ENCODE results near the gene ACAD11.

ACAD11 gene

DNA sequence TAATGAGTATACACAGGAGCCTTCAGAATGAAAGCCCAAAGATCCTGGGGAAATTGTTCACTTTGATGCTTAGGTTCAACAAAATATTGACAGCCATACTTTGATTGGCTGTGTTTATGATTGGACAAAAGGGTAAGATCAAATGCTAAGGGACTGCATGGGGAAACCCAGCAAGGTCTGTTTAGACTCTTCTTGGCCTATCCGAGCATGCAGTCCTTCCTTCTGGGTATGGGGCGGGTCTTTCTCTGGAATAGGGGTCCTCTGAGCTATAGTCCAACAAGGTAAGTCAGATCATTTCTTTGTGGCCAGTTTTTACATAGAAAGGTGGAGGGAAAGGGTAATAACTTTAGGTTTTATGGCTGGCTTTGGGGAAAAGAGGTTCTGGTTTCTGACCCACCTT is 115.5 kb downstream of the ACAD11 start:
- no peak for TF ChIP-seq POLR2A (IDR thresholded peaks at IDR 0.05; ENCODE audit: low read length)
- no peak for TF ChIP-seq GATA1 (IDR thresholded peaks at IDR 0.05; ENCODE audit: low read depth, low read length)
- no peak for DNase-seq

DNA sequence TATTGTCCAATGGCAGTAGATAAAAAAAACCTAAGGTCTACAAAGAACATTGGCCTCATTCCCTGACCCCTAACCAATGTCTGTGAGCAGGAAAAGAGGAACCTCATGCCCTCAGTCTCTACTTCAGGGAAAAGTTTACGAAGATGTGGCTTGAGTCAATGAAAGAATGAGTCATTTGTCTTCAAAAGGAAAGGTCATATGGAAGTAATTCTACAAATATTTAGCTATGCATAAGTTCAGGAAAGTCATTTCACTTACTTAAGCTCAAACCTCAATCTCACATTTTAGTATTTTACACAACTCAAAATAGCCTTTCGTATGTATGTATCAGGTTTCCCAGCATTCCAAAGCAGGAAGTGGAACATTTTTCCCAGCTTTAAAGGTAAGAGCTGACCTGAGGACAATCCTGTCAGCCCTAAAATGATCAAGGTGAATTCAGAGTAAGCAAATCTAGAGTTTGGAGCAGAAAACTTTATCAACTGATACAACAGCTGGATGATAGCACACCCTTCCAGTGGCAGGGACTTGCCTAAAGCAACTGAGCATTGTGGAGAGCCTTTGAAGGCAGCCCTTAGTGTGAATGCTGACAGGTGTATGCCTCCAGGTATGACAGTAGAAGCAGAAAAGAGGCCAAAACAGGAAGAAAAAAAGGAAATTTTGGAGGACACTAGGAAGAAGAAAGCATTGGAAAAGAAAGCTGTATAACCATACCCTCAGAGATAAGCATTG is 116.4 kb downstream of the ACAD11 start:
- no peak for TF ChIP-seq GATA1 (IDR thresholded peaks at IDR 0.05; ENCODE audit: low read depth, low read length)
- no peak for DNase-seq

DNA sequence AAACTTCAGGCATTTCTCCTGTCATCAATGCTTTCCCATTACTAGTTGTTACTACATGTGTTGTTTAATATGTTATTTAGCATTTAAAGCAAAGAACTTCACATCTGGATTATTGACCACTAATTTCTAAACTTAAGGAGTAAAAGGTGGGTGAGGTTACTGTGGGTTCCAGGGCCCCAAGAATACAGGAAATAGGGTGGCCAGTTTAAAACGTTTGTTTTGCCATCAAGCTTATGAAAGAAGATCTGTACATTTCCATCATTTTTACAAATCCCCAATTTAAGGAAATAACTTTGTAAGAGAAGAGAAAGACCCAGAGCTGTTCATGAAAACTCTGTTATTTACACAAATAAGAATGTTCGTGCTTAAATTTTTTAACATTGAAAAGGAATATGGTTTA is 117.0 kb downstream of the ACAD11 start:
- no peak for DNase-seq
- no peak for TF ChIP-seq POLR2A (IDR thresholded peaks at IDR 0.05; ENCODE audit: low read length)
- TF ChIP-seq GATA1 (IDR thresholded peaks at IDR 0.05; ENCODE audit: low read depth, low read length), result no peak

DNA sequence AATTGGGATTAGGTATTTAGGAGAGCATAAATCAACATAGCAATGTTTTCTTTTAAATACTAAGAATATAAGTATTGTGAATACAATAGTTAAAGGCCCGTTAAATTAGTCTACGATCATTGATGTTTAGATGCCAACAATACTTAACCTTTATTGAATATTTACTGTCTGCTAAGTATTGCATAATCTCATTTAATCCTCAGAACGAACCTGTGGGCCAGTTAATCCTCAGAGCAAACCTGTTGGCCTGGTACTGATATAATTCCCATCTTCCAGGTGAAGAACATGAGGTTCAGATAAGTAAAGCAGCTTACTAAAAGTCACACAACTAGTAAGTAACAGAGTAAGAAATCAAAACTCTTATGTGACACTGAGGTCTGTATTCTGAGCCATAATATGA is 119.9 kb downstream of the ACAD11 start:
- no peak for DNase-seq
- TF ChIP-seq POLR2A (IDR thresholded peaks at IDR 0.05; ENCODE audit: low read length) (no peak), GATA1 (IDR thresholded peaks at IDR 0.05; ENCODE audit: low read depth, low read length) (no peak)

DNA sequence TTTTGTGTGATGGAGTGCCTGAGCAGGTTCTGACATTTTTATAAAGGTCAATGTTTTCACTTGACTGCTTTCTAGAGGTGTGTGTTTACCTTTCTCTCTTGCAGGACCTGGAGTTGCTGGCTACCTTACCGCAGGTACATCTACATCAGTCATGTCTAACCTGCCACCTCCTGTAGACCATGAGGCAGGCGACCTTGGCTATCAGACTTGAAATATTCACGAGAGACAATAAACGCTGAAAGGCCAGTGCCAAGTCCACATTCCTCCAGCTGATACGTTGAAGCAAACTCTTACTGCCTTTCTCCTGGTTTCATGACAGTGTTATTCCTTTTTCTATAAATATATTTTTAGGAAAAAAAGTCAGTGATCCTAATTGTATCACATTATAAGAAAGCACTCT is 121.5 kb downstream of the ACAD11 start:
- no peak for DNase-seq
- TF ChIP-seq GATA1 (IDR thresholded peaks at IDR 0.05; ENCODE audit: low read depth, low read length) (no peak), POLR2A (IDR thresholded peaks at IDR 0.05; ENCODE audit: low read length) (no peak)

DNA sequence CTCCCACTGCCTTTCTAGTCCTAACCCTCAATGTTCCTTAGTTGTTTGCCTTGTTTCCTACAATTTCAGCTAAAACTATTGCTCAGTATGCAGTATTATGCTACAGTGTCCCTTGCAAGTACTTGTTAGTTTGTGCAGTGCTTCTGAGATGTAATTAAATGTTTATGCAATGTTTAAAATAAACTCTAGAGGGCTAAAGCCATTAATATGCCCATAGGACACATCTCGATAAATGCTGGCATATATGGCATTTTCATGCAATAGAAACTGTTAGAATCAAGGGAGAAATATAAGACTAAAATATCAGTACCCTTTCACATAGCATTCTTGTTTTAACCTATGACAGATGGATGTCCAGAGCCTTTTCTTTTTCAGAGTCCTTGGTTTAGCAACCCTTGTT is 122.3 kb downstream of the ACAD11 start:
- no peak for DNase-seq
- TF ChIP-seq POLR2A (IDR thresholded peaks at IDR 0.05; ENCODE audit: low read length), result no peak
- TF ChIP-seq GATA1 (IDR thresholded peaks at IDR 0.05; ENCODE audit: low read depth, low read length), result no peak

DNA sequence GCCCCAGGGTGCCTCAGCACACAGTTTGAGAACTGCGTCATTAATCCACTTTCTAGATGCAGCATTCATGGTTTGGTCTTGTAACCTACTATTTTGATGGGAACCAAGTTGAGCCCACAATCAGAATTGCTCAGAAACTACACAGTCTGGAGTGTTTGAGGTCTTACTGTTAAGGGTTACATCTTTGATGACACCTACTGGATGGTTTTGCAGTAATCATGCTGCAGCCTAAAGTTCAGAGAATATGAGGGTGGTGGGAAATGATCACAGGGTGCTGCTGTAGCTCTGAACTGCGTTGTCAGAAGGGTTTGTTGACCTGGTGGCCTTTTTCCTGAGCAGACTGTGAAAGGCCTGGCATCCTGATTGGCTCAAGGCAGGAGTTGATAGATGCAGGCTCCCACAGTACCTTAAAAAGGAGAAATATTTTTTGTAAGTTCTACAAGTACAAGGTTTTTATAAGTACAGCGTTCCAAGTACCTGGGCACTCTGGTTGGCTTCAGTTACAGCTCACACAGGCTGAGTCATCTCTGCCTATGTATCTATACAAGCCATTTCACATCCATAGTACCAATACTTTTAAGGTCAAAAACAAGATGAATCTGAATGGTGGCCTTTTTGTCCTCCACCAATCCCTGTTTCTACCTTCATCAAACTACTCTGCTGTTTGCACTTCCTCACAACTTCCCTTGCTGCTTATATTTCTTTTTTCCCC is 123.0 kb downstream of the ACAD11 start:
- peak in 1 of 2 experiments; percentile 38 for DNase-seq

DNA sequence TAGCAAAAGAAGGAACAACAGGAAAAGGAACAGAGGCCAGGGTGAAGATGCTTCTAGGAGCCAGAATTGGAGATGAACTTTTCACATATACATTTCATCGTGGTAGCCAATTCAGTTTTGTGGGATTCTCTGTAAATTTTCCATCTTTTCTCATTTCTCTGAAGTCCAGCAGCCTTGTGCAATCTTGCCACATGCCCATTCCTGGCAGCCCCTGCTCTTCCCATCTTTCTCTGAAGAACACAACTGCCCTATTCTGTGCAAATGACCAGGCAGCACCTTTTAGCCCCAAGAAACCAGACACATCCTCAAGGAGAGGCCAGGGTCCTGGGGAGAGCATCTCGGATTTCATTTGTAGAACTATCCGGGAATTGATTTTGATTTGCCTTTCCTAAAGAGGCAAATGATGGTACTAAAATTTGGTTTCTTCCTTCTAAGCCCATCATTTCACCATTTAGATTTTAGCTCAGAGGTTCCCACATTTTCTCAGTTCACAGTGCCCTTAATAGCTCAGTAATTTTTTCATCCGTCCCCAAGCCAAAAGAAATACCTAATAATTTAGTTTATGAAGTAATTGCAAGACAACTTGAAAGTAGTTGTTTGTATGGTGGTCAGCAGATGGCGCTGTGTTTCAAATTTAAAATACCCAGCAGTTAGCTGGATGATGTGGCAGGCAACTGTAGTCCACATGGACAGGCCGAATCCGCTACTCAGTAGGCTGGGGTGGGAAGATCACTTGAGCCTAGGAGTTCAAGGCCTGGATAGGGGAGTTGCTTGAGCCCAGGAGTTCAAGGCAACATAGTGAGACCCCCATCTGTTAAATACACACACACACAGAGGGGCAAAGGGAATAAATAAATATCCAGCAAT is 123.8 kb downstream of the ACAD11 start:
- peak; percentile 81 to 84 for DNase-seq
- TF ChIP-seq POLR2A (IDR thresholded peaks at IDR 0.05; ENCODE audit: low read length) (no peak), GATA1 (IDR thresholded peaks at IDR 0.05; ENCODE audit: low read depth, low read length) (no peak)

More for the DNA sequence above, 123.0 kb downstream of the ACAD11 start:
- TF ChIP-seq GATA1 (IDR thresholded peaks at IDR 0.05; ENCODE audit: low read depth, low read length), result no peak
- no peak for TF ChIP-seq POLR2A (IDR thresholded peaks at IDR 0.05; ENCODE audit: low read length)

DNA sequence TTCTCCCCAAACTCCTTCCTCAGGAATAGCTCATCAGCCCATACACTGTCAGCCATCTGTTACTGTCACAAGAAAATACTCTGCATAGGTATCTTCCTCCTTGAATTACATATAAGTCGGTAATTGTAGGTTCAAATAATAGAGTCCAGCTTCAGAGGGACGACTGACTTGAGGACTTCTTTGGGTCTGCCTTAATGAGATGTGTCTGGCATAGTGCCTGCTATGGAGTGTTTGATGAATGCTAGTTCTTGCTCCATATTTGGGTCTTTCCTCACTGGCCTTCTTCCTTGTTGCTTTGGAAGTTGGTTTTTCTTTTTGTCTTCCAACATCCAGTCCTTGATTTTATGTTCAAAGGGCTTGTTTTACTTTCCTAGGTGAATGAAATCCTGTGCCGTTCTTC is 129.0 kb downstream of the ACAD11 start:
- no peak for TF ChIP-seq GATA1 (IDR thresholded peaks at IDR 0.05; ENCODE audit: low read depth, low read length)
- no peak for TF ChIP-seq POLR2A (IDR thresholded peaks at IDR 0.05; ENCODE audit: low read length)
- DNase-seq, result no peak

DNA sequence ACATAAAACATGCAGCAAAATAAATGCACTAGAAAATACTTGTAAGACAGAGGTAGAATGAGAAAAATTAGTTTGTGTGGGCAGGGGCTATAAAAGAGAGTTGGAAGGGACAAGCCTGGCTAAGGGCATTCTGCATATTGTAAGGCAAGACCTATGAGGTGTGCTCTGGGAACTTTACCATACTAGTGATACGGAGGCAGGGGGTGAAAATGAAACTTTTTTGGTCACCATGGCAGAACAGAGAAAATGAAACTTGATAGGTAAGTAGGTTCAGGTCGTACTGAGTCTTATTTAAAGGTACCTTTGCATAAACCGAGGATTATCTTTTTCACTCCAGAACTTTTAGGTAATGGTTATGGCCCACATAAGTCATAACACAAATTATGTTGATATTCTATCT is 137.3 kb downstream of the ACAD11 start:
- TF ChIP-seq GATA1 (IDR thresholded peaks at IDR 0.05; ENCODE audit: low read depth, low read length) (no peak), POLR2A (IDR thresholded peaks at IDR 0.05; ENCODE audit: low read length) (no peak)
- DNase-seq, result no peak

DNA sequence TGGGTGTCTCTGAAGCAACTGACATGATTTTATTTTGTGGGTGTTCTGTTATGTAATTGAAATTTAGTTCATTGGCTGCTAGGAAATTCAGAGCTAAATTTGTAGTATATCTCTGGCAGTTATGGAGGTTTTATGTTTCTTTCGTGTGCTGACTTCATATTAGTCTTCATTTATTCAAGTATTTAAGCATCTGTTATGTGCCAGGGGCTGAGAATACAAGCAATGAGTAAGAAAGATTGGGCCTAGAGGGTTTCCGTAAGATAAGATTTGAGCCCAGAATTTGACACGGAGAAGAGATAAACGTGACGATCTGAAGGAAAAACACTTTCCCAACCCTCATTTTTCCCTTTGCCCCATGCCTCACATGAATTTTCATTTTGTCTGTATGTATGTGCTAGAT is 137.7 kb downstream of the ACAD11 start:
- no peak for TF ChIP-seq GATA1 (IDR thresholded peaks at IDR 0.05; ENCODE audit: low read depth, low read length)
- no peak for TF ChIP-seq POLR2A (IDR thresholded peaks at IDR 0.05; ENCODE audit: low read length)
- no peak for DNase-seq

DNA sequence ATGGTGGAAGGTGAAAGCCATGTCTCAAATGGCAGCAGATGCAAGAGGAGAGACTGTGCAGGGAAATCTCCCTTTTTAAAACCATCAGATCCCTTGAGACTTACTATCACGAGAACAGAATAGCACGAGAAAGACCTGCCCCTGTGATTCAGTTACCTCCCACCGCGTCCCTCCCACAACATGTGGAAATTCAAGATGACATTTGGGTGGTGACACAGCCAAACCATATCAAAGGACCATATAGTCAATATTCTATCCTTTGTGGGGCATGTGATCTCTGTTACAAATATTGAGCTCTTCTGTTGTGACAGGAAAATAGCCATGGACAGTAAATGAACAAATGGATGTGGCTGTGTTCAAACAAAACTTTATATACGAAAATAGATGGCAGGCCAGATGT is 139.7 kb downstream of the ACAD11 start:
- TF ChIP-seq GATA1 (IDR thresholded peaks at IDR 0.05; ENCODE audit: low read depth, low read length), result no peak
- no peak for TF ChIP-seq POLR2A (IDR thresholded peaks at IDR 0.05; ENCODE audit: low read length)
- no peak for DNase-seq

DNA sequence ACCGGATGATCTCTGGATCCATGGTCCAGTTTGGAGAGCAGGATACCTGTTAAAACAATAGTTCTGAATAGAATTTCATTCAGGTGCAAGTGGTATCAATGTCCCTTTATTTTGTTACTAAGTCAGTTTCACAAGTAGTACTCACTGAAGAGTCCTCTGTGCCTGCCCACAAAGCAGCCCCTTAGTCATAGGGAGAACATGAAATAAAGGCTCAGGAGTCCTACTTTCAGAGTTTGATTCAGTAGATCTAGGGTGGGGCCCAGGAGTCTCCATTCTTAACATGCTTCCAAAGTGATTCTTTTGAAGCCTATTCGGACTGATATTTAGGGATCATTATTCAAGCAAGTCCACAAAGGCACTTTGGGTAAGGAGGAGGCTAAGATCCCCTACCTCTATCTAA is 142.3 kb downstream of the ACAD11 start:
- no peak for TF ChIP-seq POLR2A (IDR thresholded peaks at IDR 0.05; ENCODE audit: low read length)
- TF ChIP-seq GATA1 (IDR thresholded peaks at IDR 0.05; ENCODE audit: low read depth, low read length), result no peak
- DNase-seq, result no peak

DNA sequence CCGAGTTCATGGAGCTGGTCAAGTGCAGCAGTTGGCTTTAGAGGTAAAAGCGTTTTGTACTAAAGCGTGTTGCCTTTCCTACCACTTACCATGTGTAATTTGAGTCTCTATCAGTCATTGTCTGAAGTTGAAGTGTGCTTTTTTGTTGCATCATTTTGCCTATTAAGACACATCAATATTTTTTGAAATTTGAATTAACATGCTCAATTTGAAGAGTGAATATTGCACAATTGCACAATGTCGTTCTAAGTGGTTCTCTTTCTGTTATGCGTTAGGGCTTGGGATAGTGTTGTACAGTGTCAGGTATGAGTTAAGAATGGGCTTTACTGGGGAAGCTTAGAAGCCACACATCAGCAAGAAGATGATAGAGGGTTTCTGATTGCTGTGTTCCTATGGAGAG is 146.6 kb downstream of the ACAD11 start:
- TF ChIP-seq GATA1 (IDR thresholded peaks at IDR 0.05; ENCODE audit: low read depth, low read length) (no peak), POLR2A (IDR thresholded peaks at IDR 0.05; ENCODE audit: low read length) (no peak)
- DNase-seq, result no peak
